HTR-8/SVneo (cell line): ENCODE results near the gene CFAP45.

Experiments
- DNase-seq: peaks from one replicate; pipeline ENCODE4 v3.0.0; 2011; ENCODE audit warnings: low spot score, mixed read lengths; ENCODE audit not compliant: insufficient read length
- FAIRE-seq: peaks from 2 replicates; lab custom pipeline; 2011; peaks lifted over from hg19 to GRCh38; lab: Jason Lieb, UNC

Gene CFAP45

DNA sequence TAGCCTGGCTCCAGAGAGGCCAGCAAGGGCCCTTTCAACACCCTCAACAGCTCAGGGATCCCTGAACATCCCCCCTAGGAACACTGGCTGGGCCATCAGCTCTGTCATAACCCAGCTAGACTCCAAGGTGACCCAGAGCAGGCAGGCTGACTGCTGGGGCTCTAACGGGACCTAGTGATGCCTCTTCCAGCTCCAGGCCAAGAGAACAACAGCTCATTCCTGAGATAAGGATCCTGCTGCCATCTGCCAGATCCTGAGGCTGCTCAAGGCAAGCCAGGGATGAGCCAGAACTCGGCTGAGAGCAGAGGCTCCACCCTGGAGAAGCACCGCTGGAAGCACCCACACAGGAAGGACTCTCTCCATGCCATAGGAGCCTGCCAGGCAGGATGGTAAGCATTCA, 39.5 kb downstream of the CFAP45 start:
- DNase-seq, result no peak
- no peak for FAIRE-seq

DNA sequence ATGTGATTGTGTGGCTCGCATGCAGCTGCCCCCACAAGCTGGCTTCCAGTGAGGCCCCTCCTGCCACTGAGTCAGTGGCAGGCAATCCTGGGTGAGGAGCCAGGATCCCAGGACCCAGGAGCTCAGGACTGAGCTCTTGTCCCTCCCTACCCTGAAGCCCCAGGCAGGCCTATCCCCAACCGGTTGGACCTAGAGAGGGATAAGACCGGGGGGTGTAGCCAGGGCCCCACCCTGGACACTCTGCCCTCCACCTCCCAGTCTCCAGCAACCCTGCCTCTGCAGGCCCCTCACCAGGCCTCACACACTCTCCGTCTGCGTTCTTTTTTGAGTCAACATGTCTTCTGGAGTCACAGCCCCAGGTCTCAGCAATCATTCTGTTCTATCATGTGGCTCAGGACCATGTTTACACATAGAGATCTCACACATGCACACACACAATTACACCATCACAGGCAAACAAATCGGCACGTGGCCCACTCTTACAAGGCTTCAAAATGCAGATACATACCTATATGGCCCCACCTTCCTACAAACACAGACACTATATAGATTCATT, 40.1 kb downstream of the CFAP45 start:
- DNase-seq (no peak), FAIRE-seq (no peak)

GRCh38 chr1:159857889-159858288, 42.1 kb downstream of the CFAP45 start:
- DNase-seq (no peak), FAIRE-seq (no peak)

DNA sequence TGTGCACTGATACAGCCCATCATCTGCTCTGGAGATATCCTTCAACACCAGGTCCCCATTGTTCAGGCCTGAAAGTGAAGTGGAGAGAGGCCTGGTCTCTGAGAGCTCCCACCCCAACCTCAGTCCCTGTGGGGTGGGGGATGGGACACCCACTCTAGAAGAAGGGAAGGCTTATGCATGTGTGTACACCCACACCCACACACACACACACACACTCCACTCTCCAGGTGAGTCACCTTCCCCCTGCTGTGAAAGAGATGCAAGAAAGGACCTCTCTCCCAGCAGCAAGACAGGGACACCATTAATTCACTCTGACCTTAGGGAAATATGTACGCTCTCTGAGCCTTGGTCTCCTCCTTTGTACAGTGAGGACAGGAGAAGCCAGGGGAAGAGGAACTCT, 43.4 kb downstream of the CFAP45 start:
- DNase-seq (no peak), FAIRE-seq (no peak)

- DNase-seq (no peak), FAIRE-seq (no peak)
Measured at GRCh38 chr1:159855709-159856108, 44.3 kb downstream of the CFAP45 start.

- peak; percentile 65 for DNase-seq
- peak; percentile 78 for FAIRE-seq
Measured at GRCh38 chr1:159854693-159855192, 45.2 kb downstream of the CFAP45 start.

GRCh38 chr1:159854116-159854692, 45.8 kb downstream of the CFAP45 start:
- peak; percentile 60 for DNase-seq
- FAIRE-seq, result peak; percentile 9

GRCh38 chr1:159853417-159854115, 46.4 kb downstream of the CFAP45 start:
- FAIRE-seq (no peak), DNase-seq (no peak)

DNA sequence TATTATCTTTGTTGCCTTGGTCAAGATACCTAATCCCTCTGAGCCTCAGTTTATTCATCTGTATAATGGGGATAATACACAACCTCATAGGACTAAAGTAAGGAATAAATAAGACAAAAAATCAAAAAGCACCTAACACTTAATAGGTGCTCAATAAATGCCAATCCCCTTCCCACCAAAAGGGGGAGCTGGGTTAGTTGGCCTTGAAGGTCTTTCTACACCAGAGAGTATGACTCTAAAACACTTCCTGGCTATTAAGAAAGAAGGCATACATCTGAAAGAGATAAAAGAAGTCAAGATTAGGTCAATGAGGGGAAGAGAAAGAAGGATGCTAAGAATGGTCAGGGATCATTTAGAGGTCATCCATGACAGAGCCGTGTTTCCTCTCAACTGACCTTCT, 48.6 kb downstream of the CFAP45 start:
- DNase-seq (no peak), FAIRE-seq (no peak)

- FAIRE-seq (no peak), DNase-seq (no peak)
Measured at GRCh38 chr1:159849626-159850366, 50.2 kb downstream of the CFAP45 start.

- FAIRE-seq, result no peak
- no peak for DNase-seq
Measured at GRCh38 chr1:159848326-159848725, 51.6 kb downstream of the CFAP45 start.

- no peak for DNase-seq
- FAIRE-seq, result no peak
Measured at GRCh38 chr1:159847231-159847630, 52.7 kb downstream of the CFAP45 start.

DNA sequence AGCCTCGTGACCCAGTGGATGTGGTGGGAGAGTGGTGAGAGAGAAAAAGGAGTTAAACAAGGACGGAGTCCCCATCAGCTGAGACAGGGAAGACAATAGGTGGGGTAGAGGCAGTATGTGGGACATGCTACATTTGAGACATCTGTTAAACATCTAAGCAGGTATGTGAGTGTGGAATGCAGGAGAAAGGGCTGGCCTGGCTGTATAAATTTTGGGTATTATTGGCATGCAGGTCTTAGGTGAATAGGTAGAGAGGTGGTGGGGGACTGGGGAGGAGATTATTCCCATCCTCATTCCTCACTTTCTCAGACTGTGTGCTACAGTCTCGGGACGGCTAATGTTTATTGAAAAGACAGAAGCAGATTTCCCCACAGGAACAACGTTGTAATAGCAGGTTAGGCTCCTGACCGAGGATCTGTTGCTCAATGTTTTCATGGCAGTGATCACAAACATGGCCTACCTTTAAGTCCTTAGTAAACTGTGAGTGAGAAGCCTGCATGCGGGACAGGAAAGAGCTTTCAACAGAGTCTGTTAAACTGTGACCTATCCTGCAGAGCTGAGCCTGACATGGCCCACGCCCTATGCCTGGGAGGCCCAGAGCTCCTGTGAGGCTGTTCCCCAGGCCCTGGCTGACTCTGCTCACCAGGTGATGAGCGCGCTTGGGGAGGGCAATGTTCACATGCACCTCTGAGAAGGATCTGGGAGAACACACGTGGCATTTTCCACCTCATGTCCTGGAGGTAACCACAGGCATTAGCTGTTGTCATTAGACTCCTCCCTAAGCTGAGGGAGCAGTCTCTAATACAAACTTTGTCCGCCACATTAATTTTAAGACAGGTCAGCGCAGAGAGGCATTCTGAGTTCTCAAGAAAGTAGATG, 54.0 kb downstream of the CFAP45 start:
- DNase-seq (no peak), FAIRE-seq (no peak)

DNA sequence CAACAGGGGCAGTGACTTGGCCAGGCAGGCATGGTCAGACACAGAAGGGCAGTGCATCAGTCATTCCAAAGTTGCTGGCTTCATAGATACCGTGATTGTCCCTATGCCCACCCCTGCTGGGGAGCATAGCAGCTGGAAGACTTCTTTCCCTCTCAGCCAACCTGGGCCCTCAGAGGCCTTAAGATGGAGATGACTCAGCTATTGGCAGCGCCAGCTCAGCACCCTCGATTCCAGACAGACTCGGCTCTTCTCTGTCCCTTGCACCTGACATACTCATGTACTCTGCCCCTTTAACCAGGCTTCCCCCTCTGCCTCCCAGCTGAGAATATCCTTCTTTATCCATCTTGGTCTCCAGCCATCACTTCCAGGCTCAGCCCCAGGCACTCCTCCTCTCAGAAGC, 56.5 kb downstream of the CFAP45 start:
- DNase-seq (no peak), FAIRE-seq (no peak)

- no peak for DNase-seq
- FAIRE-seq, result no peak
Measured at GRCh38 chr1:159841749-159842148, 58.2 kb downstream of the CFAP45 start.

- no peak for FAIRE-seq
- no peak for DNase-seq
Measured at GRCh38 chr1:159839116-159839849, 60.7 kb downstream of the CFAP45 start.

- no peak for DNase-seq
- FAIRE-seq, result no peak
Measured at GRCh38 chr1:159838715-159839114, 61.2 kb downstream of the CFAP45 start.

- no peak for FAIRE-seq
- DNase-seq, result no peak
Measured at GRCh38 chr1:159835862-159836525, 64.0 kb downstream of the CFAP45 start.

- no peak for FAIRE-seq
- DNase-seq, result no peak
Measured at GRCh38 chr1:159835356-159835755, 64.6 kb downstream of the CFAP45 start.
